ENCODE measurements around the gene FN1.

DNA sequence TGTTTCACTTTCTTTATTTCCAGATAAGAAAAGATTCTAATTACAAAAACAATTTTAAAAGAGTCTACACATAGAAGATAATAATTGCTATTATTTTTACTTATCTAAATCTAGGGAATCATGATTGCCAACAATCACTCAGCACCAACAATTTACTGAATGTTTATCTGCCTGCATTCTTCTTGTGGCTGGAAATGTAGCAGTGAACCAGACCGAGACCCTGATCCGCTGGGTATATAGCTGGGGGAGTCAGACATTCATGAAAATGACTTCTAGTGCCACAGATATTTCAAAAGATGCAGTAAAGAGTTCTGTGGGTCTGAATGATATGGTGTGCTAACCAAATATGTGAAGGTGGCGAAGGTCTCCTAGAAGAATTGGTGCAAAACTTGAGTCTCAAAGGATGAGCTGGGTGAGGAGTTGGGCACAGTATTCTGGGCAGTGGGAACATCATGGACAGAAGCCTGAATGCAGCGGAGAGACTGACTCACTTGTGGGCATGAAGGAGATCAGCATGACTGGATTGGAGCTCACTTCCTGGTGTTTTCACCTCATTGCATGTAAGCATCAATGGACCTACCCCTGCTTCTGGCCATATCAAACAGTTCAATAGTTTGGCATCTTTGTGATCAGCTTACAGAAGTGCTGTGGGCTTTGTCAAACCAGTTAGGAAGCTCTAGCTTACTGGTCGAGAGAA lies 26.1 kb upstream of the FN1 start:
- TF ChIP-seq EP300 (IDR thresholded peaks at IDR 0.05; ENCODE audit: low read depth) (no peak), POLR2AphosphoS5 (IDR thresholded peaks at IDR 0.05) (no peak)
- TF ChIP-seq, protein P1, sequence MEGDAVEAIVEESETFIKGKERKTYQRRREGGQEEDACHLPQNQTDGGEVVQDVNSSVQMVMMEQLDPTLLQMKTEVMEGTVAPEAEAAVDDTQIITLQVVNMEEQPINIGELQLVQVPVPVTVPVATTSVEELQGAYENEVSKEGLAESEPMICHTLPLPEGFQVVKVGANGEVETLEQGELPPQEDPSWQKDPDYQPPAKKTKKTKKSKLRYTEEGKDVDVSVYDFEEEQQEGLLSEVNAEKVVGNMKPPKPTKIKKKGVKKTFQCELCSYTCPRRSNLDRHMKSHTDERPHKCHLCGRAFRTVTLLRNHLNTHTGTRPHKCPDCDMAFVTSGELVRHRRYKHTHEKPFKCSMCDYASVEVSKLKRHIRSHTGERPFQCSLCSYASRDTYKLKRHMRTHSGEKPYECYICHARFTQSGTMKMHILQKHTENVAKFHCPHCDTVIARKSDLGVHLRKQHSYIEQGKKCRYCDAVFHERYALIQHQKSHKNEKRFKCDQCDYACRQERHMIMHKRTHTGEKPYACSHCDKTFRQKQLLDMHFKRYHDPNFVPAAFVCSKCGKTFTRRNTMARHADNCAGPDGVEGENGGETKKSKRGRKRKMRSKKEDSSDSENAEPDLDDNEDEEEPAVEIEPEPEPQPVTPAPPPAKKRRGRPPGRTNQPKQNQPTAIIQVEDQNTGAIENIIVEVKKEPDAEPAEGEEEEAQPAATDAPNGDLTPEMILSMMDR (IDR thresholded peaks at IDR 0.05): no peak

Measured in transverse colon (tissue), 4 donors.